ENCODE results near the gene EPHA10. TPM values are rescaled to one million over a fixed set of nuclear protein-coding genes. Genes with fewer than 3 reads are reported as not detected.

EPHA10 gene
- total and polyA plus RNA-seq, 10 donors, result 0.02 to 0.43 (median 0.10) TPM; not detected in 3

DNA sequence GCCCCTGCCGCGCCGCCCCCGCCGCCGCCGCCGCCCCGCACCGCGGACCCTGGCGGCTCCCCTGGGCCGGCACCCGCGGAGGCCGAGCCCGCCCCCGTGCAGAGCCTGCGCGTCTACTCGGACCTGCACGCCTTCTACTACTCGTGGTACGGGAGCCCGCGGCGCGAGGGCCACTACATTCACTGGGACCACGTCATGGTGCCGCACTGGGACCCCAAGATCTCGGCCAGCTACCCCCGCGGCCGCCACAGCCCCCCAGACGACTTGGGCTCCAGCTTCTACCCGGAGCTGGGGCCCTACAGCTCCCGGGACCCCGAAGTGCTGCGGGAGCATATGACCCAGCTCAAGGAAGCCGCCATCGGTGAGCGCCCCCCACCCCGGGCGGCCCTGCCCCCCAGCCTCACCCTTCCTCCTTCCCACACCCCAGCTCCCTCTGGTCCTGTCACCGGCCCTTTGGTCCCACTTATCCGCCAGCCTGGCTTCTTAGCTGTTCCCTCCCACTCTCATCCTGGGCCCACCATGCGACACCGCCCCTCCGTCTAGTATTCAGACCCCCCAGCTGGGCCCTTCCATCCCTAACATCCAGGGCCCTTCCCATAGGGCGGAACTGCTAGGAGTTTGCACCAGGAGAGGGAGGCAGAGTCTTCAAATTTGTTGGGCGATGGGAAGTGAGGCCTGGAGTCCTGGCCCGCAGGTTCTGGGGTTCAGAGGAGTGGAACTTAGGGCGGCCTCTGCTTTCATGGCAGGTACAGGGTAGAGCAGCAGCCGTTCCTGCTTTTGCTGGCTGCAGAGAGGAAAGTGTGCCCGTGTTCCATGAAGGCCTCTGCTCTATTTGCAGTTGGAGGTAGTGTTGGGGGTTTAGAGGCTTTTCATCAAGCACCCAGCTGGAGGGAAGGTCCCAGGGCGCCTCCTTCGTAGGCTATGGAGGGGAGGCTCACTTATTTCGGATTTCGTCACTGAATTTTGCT is 29.7 kb upstream of the EPHA10 start:
- Histone ChIP-seq H3K9me3 (no peaks in the 10 kb centered on the region), H3K4me1 (peaks cover 6 to 27% (median 20%) of the 10 kb centered on the region in 6 donors), H3K27ac (peak overlapping the region in 1 of 8 donors; percentile 65), H3K27me3 (replicated peaks in 1 of 7) (peaks cover 0 to 46% (median 5%) of the 10 kb centered on the region in 7 donors), H3K36me3 (peaks cover 0 to 14% (median 0%) of the 10 kb centered on the region in 6 donors), H3K4me3 (peak overlapping the region; percentile 18 to 88 (median 56))
- 10 to 31% (median 14%) methylated on average over 16 to 59 of the region's 59 CpGs for WGBS, 5 donors
- no peak for TF ChIP-seq POLR2AphosphoS5 (IDR thresholded peaks at IDR 0.05)
- intact Hi-C loops (cut with DNase I; ENCODE audit: low total_unique reads), result no loop called here
- no peak for DNase-seq

DNA sequence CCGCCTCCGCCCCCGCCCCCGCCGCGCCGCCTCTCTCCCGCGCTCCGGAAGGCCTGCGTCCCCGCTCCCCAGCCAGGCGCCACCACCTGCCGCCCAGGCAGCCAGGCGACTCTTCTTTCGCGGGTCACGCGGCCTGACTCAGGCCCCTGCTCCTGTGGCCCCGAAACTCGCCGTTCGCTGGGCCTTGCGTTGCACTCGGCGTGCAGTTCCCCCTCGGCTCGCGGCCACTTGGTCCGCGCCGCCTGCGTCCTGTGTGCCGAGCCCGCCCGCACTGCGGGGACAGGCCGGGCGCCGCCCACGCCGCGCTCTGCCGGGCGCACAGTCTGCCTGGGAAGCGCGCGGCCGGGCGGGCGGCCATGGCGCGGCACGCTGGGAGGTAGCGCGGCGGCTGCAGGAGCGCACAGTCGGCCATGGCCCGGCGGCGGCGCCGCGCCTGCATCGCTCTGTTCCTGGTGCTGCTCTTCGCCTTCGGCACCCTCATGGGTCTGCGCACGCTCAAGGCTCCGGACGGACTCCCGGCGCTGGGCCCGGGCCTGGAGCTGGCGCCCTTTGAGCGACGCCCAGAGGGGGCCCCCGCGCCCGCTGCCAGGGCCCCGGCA is 29.0 kb upstream of the EPHA10 start, which contains the start of gene MANEAL:
TSS of gene MANEAL (plus strand) at position 75 of the 599 bp plus-strand sequence. CDS start at position 411, 336 bp downstream.
- Histone ChIP-seq H3K9me3 (no peaks in the 10 kb centered on the region), H3K27ac (peak within 1 kb of the TSS in 3 of 8 donors; percentile 10 to 65 (median 31)), H3K4me3 (peak within 1 kb of the TSS; percentile 33 to 88 (median 56)), H3K27me3 (replicated peaks in 1 of 7) (peaks cover 0 to 50% (median 5%) of the 10 kb centered on the region in 7 donors), H3K36me3 (peaks cover 0 to 6% (median 0%) of the 10 kb centered on the region in 6 donors), H3K4me1 (peaks cover 6 to 27% (median 20%) of the 10 kb centered on the region in 6 donors)
- TF ChIP-seq POLR2A (IDR thresholded peaks at IDR 0.05) (no peak), POLR2AphosphoS5 (IDR thresholded peaks at IDR 0.05) (peak in 2 of 3 donors; percentile 43 to 55)
- DNase-seq, result peak; percentile 85
- WGBS, 5 donors, result 0 to 2% (median 1%) methylated on average over 24 to 82 of the region's 82 CpGs
- intact Hi-C loops (cut with DNase I; ENCODE audit: low total_unique reads), result no loop called here

- no peaks in the 10 kb centered on the region for H3K9me3 ChIP-seq
- H3K27me3 ChIP-seq (replicated peaks in 1 of 7), result peaks cover 0 to 57% (median 5%) of the 10 kb centered on the region in 7 donors
- DNase-seq, result no peak
- H3K4me1 ChIP-seq, result peaks cover 6 to 27% (median 20%) of the 10 kb centered on the region in 6 donors
- intact Hi-C loops (cut with DNase I; ENCODE audit: low total_unique reads), result no loop called here
- H3K4me3 ChIP-seq, result peak overlapping the region; percentile 33 to 88 (median 56)
- TF ChIP-seq, protein P1, sequence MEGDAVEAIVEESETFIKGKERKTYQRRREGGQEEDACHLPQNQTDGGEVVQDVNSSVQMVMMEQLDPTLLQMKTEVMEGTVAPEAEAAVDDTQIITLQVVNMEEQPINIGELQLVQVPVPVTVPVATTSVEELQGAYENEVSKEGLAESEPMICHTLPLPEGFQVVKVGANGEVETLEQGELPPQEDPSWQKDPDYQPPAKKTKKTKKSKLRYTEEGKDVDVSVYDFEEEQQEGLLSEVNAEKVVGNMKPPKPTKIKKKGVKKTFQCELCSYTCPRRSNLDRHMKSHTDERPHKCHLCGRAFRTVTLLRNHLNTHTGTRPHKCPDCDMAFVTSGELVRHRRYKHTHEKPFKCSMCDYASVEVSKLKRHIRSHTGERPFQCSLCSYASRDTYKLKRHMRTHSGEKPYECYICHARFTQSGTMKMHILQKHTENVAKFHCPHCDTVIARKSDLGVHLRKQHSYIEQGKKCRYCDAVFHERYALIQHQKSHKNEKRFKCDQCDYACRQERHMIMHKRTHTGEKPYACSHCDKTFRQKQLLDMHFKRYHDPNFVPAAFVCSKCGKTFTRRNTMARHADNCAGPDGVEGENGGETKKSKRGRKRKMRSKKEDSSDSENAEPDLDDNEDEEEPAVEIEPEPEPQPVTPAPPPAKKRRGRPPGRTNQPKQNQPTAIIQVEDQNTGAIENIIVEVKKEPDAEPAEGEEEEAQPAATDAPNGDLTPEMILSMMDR (IDR thresholded peaks at IDR 0.05 in 8 of 11, conservative IDR thresholded peaks at IDR 0.05 in 3 of 11), result no peak
- no peak for TF ChIP-seq POLR2A (IDR thresholded peaks at IDR 0.05)
- TF ChIP-seq POLR2AphosphoS5 (IDR thresholded peaks at IDR 0.05), result no peak
- 34 to 40% (median 35%) methylated on average over 32 to 36 of the region's 36 CpGs for WGBS, 5 donors
- peak overlapping the region in 2 of 8 donors; percentile 31 to 65 for H3K27ac ChIP-seq
- H3K36me3 ChIP-seq, result peaks cover 0 to 5% (median 0%) of the 10 kb centered on the region in 6 donors
Measured at GRCh38 chr1:37792943-37793686, 28.2 kb upstream of the EPHA10 start.

- H3K9me3 ChIP-seq, result no peaks in the 10 kb centered on the region
- H3K4me1 ChIP-seq, result no peaks in the 10 kb centered on the region
- intact Hi-C loops (cut with DNase I; ENCODE audit: low total_unique reads), result no loop called here
- peaks cover 0 to 51% (median 0%) of the 10 kb centered on the region in 7 donors for H3K27me3 ChIP-seq (replicated peaks in 1 of 7)
- no peak overlapping the region for H3K4me3 ChIP-seq
- TF ChIP-seq POLR2A (IDR thresholded peaks at IDR 0.05), result no peak
- TF ChIP-seq POLR2AphosphoS5 (IDR thresholded peaks at IDR 0.05), result no peak
- TF ChIP-seq, protein P1 (IDR thresholded peaks at IDR 0.05 in 8 of 11, conservative IDR thresholded peaks at IDR 0.05 in 3 of 11), result no peak
- H3K36me3 ChIP-seq, result no peaks in the 10 kb centered on the region
- WGBS, 5 donors, result 83 to 87% (median 85%) methylated on average over 17 of the region's 17 CpGs
- no peak overlapping the region for H3K27ac ChIP-seq
- DNase-seq, result no peak
Measured at GRCh38 chr1:37782491-37782890, 17.6 kb upstream of the EPHA10 start.

Data from spleen (tissue), 11 donors.